SK-N-SH (cell line): ENCODE results near the gene THSD8.

ENCODE experiments used
- CTCF ChIP-seq: fragments of 200-600 bp; sonication (generic); IDR thresholded peaks from 2 replicates; pipeline ENCODE4 v1.6.1; 2017; ENCODE audit warnings: antibody characterized with exemption, mild to moderate bottlenecking, moderate library complexity
- EP300 ChIP-seq, 2 experiments: IDR thresholded peaks; 2 replicates each; pipeline versions ENCODE4 v1.4.0 to v1.6.1; 2012; ENCODE audit warnings: borderline replicate concordance in 1 of 2, low read depth in 1 of 2, low read length in 1 of 2
- FOXJ3 ChIP-seq: sonication (generic); formaldehyde crosslinking; IDR thresholded peaks from 2 replicates; pipeline ENCODE4 v1.5.1; 2020; ENCODE audit warnings: mild to moderate bottlenecking, missing genetic modification reagents
- JUND ChIP-seq: IDR thresholded peaks from 2 replicates; pipeline ENCODE4 v1.4.0; 2012
- MAX ChIP-seq: IDR thresholded peaks from 2 replicates; pipeline ENCODE4 v1.4.0; 2012; ENCODE audit warnings: low read depth
- MEF2A ChIP-seq: IDR thresholded peaks from 2 replicates; pipeline ENCODE4 v1.4.0; 2012; ENCODE audit warnings: low read depth, borderline replicate concordance
- MXI1 ChIP-seq: IDR thresholded peaks from 2 replicates; pipeline ENCODE4 v1.6.1; 2012; ENCODE audit warnings: mild to moderate bottlenecking, low read depth, low read length, improper control_type of control experiment
- NFIC ChIP-seq: IDR thresholded peaks from 2 replicates; pipeline ENCODE4 v1.4.0; 2012; ENCODE audit warnings: borderline replicate concordance
- RAD21 ChIP-seq: IDR thresholded peaks from 2 replicates; pipeline ENCODE4 v1.6.1; 2012; ENCODE audit warnings: mild to moderate bottlenecking, low read length
- RCOR1 ChIP-seq: fragments of 150-350 bp; IDR thresholded peaks from 2 replicates; pipeline ENCODE4 v1.6.1; 2017; ENCODE audit warnings: antibody characterized with exemption, low read length
- RFX5 ChIP-seq: IDR thresholded peaks from 2 replicates; pipeline ENCODE4 v1.6.1; 2012; ENCODE audit warnings: mild to moderate bottlenecking, improper control_type of control experiment, low read length
- TCF12 ChIP-seq: IDR thresholded peaks from 2 replicates; pipeline ENCODE4 v1.4.0; 2012
- TF ChIP-seq, protein P1 (sequence below): IDR thresholded peaks from 2 replicates; pipeline ENCODE4 v1.6.1; 2012; ENCODE audit warnings: mild to moderate bottlenecking, low read depth, low read length, moderate library complexity

DNA sequence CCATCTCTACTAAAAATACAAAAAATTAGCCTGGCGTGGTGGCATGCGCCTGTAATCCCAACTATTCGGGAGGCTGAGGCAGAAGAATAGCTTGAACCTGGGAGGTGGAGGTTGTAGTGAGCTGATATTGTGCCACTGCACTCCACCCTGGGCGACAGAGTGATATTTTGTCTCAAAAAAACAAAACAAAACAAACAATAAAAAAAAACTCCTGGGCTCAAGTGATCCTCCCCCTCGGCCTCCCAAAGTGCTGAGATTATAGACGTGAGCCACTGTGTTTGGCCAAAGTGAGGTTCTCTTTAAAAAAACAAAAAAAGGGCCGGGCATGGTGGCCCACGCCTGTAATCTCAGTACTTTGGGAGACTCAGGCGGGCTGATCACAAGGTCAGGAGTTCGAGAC, 14.4 kb upstream of the THSD8 start:
- TF ChIP-seq CTCF (no peak), MAX (no peak), RFX5 (no peak), JUND (no peak), RCOR1 (no peak), MXI1 (no peak), EP300 (IDR thresholded peaks at IDR 0.05; ENCODE audit: borderline replicate concordance in 1 of 2, low read depth in 1 of 2, low read length in 1 of 2) (no peak), TCF12 (no peak), RAD21 (no peak), MEF2A (no peak), FOXJ3 (no peak), NFIC (no peak)
- TF ChIP-seq, protein P1, sequence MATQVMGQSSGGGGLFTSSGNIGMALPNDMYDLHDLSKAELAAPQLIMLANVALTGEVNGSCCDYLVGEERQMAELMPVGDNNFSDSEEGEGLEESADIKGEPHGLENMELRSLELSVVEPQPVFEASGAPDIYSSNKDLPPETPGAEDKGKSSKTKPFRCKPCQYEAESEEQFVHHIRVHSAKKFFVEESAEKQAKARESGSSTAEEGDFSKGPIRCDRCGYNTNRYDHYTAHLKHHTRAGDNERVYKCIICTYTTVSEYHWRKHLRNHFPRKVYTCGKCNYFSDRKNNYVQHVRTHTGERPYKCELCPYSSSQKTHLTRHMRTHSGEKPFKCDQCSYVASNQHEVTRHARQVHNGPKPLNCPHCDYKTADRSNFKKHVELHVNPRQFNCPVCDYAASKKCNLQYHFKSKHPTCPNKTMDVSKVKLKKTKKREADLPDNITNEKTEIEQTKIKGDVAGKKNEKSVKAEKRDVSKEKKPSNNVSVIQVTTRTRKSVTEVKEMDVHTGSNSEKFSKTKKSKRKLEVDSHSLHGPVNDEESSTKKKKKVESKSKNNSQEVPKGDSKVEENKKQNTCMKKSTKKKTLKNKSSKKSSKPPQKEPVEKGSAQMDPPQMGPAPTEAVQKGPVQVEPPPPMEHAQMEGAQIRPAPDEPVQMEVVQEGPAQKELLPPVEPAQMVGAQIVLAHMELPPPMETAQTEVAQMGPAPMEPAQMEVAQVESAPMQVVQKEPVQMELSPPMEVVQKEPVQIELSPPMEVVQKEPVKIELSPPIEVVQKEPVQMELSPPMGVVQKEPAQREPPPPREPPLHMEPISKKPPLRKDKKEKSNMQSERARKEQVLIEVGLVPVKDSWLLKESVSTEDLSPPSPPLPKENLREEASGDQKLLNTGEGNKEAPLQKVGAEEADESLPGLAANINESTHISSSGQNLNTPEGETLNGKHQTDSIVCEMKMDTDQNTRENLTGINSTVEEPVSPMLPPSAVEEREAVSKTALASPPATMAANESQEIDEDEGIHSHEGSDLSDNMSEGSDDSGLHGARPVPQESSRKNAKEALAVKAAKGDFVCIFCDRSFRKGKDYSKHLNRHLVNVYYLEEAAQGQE, result no peak
